ENCODE measurements around the gene HIPK2.

The HIPK2 gene

DNA sequence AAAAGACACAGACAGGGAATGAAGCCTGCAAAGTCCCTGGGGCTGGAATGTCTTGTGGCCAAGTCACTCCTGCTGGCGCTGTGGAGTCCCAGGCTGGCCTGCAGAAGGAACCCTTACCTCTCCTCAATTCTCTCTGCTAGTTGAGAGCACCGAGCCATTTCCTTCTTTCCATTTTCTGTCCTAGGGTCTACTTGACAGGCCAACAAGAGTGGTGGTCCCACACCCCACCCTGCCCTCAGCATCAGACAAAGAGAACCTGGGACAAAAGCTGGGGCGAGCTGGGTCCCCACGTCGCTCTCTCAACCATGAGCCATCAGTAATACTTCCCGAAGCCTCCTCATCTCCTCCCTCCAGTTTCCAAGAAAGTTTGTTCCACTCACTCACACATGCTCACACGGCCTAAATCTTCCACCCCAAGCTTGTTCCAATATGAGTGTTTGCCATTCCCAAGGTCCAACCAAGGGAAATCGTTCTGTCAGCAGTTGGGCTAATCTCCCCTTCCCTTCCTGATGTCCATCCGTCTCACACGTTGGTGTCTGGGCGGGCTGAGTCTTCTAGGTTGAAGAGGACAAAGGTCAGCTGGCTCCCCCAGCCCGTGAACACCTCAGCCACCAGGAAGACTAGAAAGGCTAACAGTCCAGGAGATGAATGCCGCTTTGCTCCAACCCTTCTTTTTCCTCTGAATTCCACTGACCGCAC, 210.0 kb downstream of the HIPK2 start (continued):
- TF ChIP-seq, protein P1, sequence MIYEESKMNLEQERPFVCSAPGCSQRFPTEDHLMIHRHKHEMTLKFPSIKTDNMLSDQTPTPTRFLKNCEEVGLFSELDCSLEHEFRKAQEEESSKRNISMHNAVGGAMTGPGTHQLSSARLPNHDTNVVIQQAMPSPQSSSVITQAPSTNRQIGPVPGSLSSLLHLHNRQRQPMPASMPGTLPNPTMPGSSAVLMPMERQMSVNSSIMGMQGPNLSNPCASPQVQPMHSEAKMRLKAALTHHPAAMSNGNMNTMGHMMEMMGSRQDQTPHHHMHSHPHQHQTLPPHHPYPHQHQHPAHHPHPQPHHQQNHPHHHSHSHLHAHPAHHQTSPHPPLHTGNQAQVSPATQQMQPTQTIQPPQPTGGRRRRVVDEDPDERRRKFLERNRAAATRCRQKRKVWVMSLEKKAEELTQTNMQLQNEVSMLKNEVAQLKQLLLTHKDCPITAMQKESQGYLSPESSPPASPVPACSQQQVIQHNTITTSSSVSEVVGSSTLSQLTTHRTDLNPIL (CRISPR knock-in tag; IDR thresholded peaks at IDR 0.05; ENCODE audit: low read depth) = no peak
- TF ChIP-seq ZFP30 (CRISPR knock-in tag; IDR thresholded peaks at IDR 0.05) = no peak
- TF ChIP-seq ARNTL (CRISPR knock-in tag; IDR thresholded peaks at IDR 0.05; ENCODE audit: borderline replicate concordance, low read depth) = no peak
- TF ChIP-seq ZFP3 (CRISPR knock-in tag; IDR thresholded peaks at IDR 0.05) = no peak
- TF ChIP-seq ZC3H10 (CRISPR knock-in tag; IDR thresholded peaks at IDR 0.05) = no peak
- no peak for TF ChIP-seq TCF4 (CRISPR knock-in tag; IDR thresholded peaks at IDR 0.05; ENCODE audit: borderline replicate concordance)
- no peak for TF ChIP-seq PPARA (CRISPR knock-in tag; IDR thresholded peaks at IDR 0.05; ENCODE audit: borderline replicate concordance)
- TF ChIP-seq ISL1 (CRISPR knock-in tag; IDR thresholded peaks at IDR 0.05) = no peak
- TF ChIP-seq CSDC2 (CRISPR knock-in tag; IDR thresholded peaks at IDR 0.05) = no peak

DNA sequence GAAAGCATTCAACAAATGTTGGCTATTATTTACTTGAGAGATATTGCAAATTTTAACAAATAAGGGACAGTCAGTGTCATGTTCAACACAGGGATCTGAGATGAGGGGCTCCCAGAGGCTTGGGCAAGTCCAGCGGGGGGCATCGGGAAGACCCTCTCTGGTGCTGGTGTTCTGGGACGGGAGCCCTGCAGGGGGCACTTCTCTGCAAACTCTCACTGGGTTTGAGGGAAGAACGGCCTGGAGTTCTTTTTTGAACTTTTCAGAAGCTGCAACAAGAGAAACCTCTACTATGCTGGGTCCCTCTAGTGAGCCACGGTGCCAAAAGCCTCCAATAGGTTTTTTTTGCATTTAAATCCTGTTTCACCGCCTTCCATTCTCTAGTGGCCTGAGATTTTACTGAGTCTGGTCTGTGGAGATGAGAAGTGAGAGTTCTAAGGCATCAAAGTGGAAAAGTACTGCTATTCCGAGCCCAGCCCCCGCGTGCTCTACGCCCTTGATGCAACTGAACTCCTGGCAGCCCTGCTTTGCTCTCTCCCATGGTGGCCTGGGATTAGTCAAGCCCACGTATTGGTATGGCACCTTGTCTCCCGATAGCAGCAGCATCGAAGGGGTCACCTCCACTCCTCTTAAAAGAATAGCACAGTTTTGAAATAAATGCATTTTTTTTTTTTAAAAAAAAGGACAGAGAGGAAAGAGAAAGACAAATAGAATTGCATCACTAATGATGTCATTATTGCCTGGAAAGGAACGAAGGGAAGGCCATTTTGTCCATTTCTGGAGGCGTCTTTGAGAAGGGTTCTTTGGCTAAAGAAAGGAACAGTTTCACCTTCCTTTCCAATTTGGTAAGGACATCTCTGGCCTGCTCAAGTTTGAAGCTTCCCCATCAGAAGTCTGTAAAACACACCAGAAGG, 210.8 kb downstream of the HIPK2 start:
- TF ChIP-seq ISL1 (CRISPR knock-in tag; IDR thresholded peaks at IDR 0.05) (no peak), ZFP3 (CRISPR knock-in tag; IDR thresholded peaks at IDR 0.05) (no peak)
- ATAC-seq = no peak

DNA sequence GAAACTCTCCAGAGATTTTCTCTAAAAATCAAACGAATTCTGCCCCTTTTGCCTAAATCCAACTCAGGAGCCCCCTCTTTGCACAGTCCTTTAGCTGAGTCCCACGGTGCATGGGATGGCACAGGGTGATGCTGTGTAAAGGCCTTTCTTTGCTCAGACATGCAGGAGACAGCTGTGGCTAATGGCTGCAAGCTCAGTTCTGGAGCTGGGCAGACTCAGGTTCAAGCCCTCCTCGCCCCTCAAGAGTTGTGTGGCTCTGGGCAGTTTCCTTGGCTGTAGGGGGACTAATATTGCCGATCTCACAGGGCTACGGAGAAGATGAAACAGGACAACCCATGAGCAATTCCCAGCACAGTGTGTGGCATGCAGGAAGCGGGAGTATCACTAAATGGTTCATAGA, 211.7 kb downstream of the HIPK2 start:
- TF ChIP-seq ISL1 (CRISPR knock-in tag; IDR thresholded peaks at IDR 0.05) (no peak), ZFP30 (CRISPR knock-in tag; IDR thresholded peaks at IDR 0.05) (no peak), PPARA (CRISPR knock-in tag; IDR thresholded peaks at IDR 0.05; ENCODE audit: borderline replicate concordance) (no peak)
- no peak for ATAC-seq

DNA sequence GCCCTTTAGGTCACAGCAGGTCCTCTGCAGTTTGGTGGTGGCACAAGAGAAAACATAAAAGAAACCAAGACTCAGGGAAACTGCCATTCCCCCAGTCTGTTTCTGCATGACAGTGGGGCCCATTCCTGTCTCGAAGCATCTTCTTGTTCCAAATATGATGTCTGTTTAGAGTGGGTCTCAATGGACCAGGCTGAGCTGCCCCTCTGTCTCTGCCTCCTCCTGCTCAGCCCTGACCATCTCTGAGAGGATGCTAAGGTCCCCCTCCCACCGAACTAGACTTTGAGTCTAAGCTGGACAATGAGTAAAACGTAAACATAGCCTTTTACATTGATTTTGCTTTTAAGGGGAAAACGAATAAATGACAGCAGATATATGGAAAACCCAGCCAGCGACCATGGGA, 213.9 kb downstream of the HIPK2 start:
- TF ChIP-seq, protein P2, sequence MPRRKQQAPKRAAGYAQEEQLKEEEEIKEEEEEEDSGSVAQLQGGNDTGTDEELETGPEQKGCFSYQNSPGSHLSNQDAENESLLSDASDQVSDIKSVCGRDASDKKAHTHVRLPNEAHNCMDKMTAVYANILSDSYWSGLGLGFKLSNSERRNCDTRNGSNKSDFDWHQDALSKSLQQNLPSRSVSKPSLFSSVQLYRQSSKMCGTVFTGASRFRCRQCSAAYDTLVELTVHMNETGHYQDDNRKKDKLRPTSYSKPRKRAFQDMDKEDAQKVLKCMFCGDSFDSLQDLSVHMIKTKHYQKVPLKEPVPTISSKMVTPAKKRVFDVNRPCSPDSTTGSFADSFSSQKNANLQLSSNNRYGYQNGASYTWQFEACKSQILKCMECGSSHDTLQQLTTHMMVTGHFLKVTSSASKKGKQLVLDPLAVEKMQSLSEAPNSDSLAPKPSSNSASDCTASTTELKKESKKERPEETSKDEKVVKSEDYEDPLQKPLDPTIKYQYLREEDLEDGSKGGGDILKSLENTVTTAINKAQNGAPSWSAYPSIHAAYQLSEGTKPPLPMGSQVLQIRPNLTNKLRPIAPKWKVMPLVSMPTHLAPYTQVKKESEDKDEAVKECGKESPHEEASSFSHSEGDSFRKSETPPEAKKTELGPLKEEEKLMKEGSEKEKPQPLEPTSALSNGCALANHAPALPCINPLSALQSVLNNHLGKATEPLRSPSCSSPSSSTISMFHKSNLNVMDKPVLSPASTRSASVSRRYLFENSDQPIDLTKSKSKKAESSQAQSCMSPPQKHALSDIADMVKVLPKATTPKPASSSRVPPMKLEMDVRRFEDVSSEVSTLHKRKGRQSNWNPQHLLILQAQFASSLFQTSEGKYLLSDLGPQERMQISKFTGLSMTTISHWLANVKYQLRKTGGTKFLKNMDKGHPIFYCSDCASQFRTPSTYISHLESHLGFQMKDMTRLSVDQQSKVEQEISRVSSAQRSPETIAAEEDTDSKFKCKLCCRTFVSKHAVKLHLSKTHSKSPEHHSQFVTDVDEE (CRISPR knock-in tag; IDR thresholded peaks at IDR 0.05) = no peak
- TF ChIP-seq ZFP3 (CRISPR knock-in tag; IDR thresholded peaks at IDR 0.05) (no peak), ZC3H10 (CRISPR knock-in tag; IDR thresholded peaks at IDR 0.05) (no peak), GLIS3 (CRISPR knock-in tag; IDR thresholded peaks at IDR 0.05) (no peak), TCF4 (CRISPR knock-in tag; IDR thresholded peaks at IDR 0.05; ENCODE audit: borderline replicate concordance) (no peak), ZNF8 (CRISPR knock-in tag; IDR thresholded peaks at IDR 0.05) (no peak), ISL1 (CRISPR knock-in tag; IDR thresholded peaks at IDR 0.05) (no peak), BACH2 (CRISPR knock-in tag; IDR thresholded peaks at IDR 0.05; ENCODE audit: borderline replicate concordance) (no peak), PPARA (CRISPR knock-in tag; IDR thresholded peaks at IDR 0.05; ENCODE audit: borderline replicate concordance) (no peak), ZNF70 (CRISPR knock-in tag; IDR thresholded peaks at IDR 0.05) (no peak), ZFP30 (CRISPR knock-in tag; IDR thresholded peaks at IDR 0.05) (no peak), OSR1 (CRISPR knock-in tag; IDR thresholded peaks at IDR 0.05) (no peak), ESRRG (CRISPR knock-in tag; IDR thresholded peaks at IDR 0.05) (no peak), RARB (CRISPR knock-in tag; IDR thresholded peaks at IDR 0.05) (no peak), SNAI2 (CRISPR knock-in tag; IDR thresholded peaks at IDR 0.05) (no peak)
- TF ChIP-seq, protein P3, sequence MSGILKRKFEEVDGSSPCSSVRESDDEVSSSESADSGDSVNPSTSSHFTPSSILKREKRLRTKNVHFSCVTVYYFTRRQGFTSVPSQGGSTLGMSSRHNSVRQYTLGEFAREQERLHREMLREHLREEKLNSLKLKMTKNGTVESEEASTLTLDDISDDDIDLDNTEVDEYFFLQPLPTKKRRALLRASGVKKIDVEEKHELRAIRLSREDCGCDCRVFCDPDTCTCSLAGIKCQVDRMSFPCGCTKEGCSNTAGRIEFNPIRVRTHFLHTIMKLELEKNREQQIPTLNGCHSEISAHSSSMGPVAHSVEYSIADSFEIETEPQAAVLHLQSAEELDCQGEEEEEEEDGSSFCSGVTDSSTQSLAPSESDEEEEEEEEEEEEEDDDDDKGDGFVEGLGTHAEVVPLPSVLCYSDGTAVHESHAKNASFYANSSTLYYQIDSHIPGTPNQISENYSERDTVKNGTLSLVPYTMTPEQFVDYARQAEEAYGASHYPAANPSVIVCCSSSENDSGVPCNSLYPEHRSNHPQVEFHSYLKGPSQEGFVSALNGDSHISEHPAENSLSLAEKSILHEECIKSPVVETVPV (CRISPR knock-in tag; IDR thresholded peaks at IDR 0.05) = no peak
- ATAC-seq = no peak
